Endothelial cell of umbilical vein (primary cell): Measurements from ENCODE around the gene SMIM38. TPM values are rescaled to one million over a fixed set of nuclear protein-coding genes. Genes with fewer than 3 reads are reported as not detected.

Experiments used
- BruUV-seq: library from RNA; stranded (reverse); fragments of 400-500 nt; replicated peaks from 2 replicates; lab custom pipeline; 2021; lab: Mats Ljungman, UMichigan
- CTCF ChIA-PET: fragments of 300-600, 350-600 bp; sonication (Branson Sonifier 250); formaldehyde crosslinking; loops from one replicate; lab custom pipeline; 2021; ENCODE audit warnings: antibody characterized with exemption, inconsistent platforms; lab: Charles Lee
- POLR2A ChIA-PET: fragments of 300-600, 350-600 bp; sonication (Branson Sonifier 250); formaldehyde crosslinking; loops from one replicate; lab custom pipeline; 2021; ENCODE audit warnings: antibody characterized with exemption, inconsistent platforms; lab: Charles Lee
- DNase-seq: peaks from one replicate; pipeline ENCODE4 v3.0.0-alpha.2; 2011; ENCODE audit warnings: low read depth, low spot score
- FAIRE-seq: peaks from 2 replicates; lab custom pipeline; 2011; peaks lifted over from hg19 to GRCh38; lab: Jason Lieb, UNC
- H2AFZ ChIP-seq: 2 replicates; pipeline ENCODE4 v1.6.0; 2012; ENCODE audit warnings: low read depth, low read length, control low read depth, inconsistent platforms
- H3K27ac ChIP-seq: 2 replicates; pipeline ENCODE4 v1.5.1; 2011; ENCODE audit warnings: low read depth, mild to moderate bottlenecking, control low read depth, low read length, moderate library complexity; ENCODE audit not compliant: insufficient read depth
- H3K27me3 ChIP-seq, 2 experiments: 2 replicates each; pipeline versions ENCODE4 v1.6.0 to v1.6.1; 2011; ENCODE audit warnings: low read length in 2 of 2, mixed read lengths in 1 of 2; ENCODE audit not compliant: control insufficient read depth in 2 of 2, insufficient read depth in 2 of 2
- H3K36me3 ChIP-seq, 2 experiments: 2 replicates in 1 of 2; 3 replicates in 1 of 2; pipeline ENCODE4 v1.5.1; 2011; ENCODE audit warnings: low read length in 2 of 2, mild to moderate bottlenecking in 1 of 2, moderate library complexity in 1 of 2; ENCODE audit not compliant: control insufficient read depth in 2 of 2, insufficient read depth in 2 of 2; ENCODE audit errors: extremely low read depth in 1 of 2
- H3K4me1 ChIP-seq: 3 replicates; pipeline ENCODE4 v1.5.1; 2011; ENCODE audit warnings: mild to moderate bottlenecking, low read length; ENCODE audit not compliant: control insufficient read depth, insufficient read depth; ENCODE audit errors: extremely low read depth
- H3K4me2 ChIP-seq: 2 replicates; pipeline ENCODE4 v1.6.1; 2011; ENCODE audit warnings: low read length, control low read depth, mixed read lengths; ENCODE audit not compliant: insufficient read depth
- H3K4me3 ChIP-seq, 3 experiments: fragments of 200-600 bp in 1 of 3; sonication (generic), shearing (Covaris generic) in 1 of 3; replicated peaks in 1 of 3; 2 replicates each; pipeline ENCODE4 v1.5.1; 2011 to 2016; ENCODE audit warnings: control low read depth in 3 of 3, low read length in 3 of 3, mild to moderate bottlenecking in 2 of 3, inconsistent platforms in 1 of 3, low read depth in 1 of 3, moderate library complexity in 1 of 3; ENCODE audit not compliant: insufficient read depth in 1 of 3
- H3K79me2 ChIP-seq: 2 replicates; pipeline ENCODE4 v1.6.0; 2012; ENCODE audit warnings: low read length, inconsistent platforms; ENCODE audit not compliant: control insufficient read depth, insufficient read depth
- H3K9ac ChIP-seq: replicated peaks from 2 replicates; pipeline ENCODE3; 2011; ENCODE audit warnings: low read length, control low read depth; ENCODE audit not compliant: insufficient read depth; ENCODE audit errors: extremely low read depth
- H3K9me1 ChIP-seq: replicated peaks from 3 replicates; pipeline ENCODE4 v1.6.0; 2011; ENCODE audit warnings: mild to moderate bottlenecking, low read length; ENCODE audit not compliant: control insufficient read depth, insufficient read depth; ENCODE audit errors: extremely low read depth
- H3K9me3 ChIP-seq: replicated peaks from 2 replicates; pipeline ENCODE4 v1.5.1; 2012; ENCODE audit warnings: low read length, inconsistent platforms; ENCODE audit not compliant: control insufficient read depth, insufficient read depth
- H4K20me1 ChIP-seq: replicated peaks from 2 replicates; pipeline ENCODE3; 2011; ENCODE audit warnings: mild to moderate bottlenecking, low read length; ENCODE audit not compliant: control insufficient read depth, insufficient read depth; ENCODE audit errors: extremely low read depth
- CTCF ChIP-seq, 2 donors: IDR thresholded peaks; 1 replicate in 1 of 2; 2 replicates in 1 of 2; pipeline ENCODE4 v1.5.1; 2011; ENCODE audit warnings: low read length in 2 of 2, mild to moderate bottlenecking in 2 of 2, moderate library complexity in 2 of 2, control low read depth in 1 of 2, inconsistent platforms in 1 of 2, low read depth in 1 of 2; ENCODE audit not compliant: insufficient read depth in 1 of 2; ENCODE audit errors: extremely low read depth in 1 of 2
- EZH2 ChIP-seq: IDR thresholded peaks from 2 replicates; pipeline ENCODE4 v1.6.1; 2012; ENCODE audit warnings: borderline replicate concordance, low read depth, mild to moderate bottlenecking, moderate library complexity, low read length, inconsistent platforms; ENCODE audit not compliant: severe bottlenecking
- FOS ChIP-seq: IDR thresholded peaks from 2 replicates; pipeline ENCODE4 v1.6.1; 2011; ENCODE audit warnings: mild to moderate bottlenecking, low read length, moderate library complexity, borderline replicate concordance; ENCODE audit not compliant: insufficient read depth
- GATA2 ChIP-seq: IDR thresholded peaks from 2 replicates; pipeline ENCODE4 v1.7.0; 2011; ENCODE audit warnings: low read depth, mild to moderate bottlenecking, moderate library complexity, mixed read lengths, low read length; ENCODE audit not compliant: insufficient read length, insufficient read depth
- JUN ChIP-seq: IDR thresholded peaks from 2 replicates; pipeline ENCODE4 v1.6.1; 2011; ENCODE audit warnings: borderline replicate concordance, low read depth; ENCODE audit not compliant: insufficient read length, insufficient read depth
- MAX ChIP-seq: IDR thresholded peaks from 2 replicates; pipeline ENCODE4 v1.6.1; 2011; ENCODE audit not compliant: insufficient read depth, insufficient read length
- MYC ChIP-seq: IDR thresholded peaks from one replicate; pipeline ENCODE4 v1.6.1; 2011; ENCODE audit warnings: mild to moderate bottlenecking, low read depth, low read length
- POLR2A ChIP-seq: IDR thresholded peaks from 2 replicates; pipeline ENCODE4 v1.6.1; 2012; ENCODE audit warnings: low read depth, mild to moderate bottlenecking, control low read depth, low read length
- POLR2AphosphoS5 ChIP-seq: IDR thresholded peaks from 2 replicates; pipeline ENCODE4 v1.6.1; 2012; ENCODE audit warnings: low read depth, mild to moderate bottlenecking, control low read depth, low read length, moderate library complexity; ENCODE audit not compliant: insufficient read depth
- dilution Hi-C: fragments of 300-500 bp; cut with MboI; formaldehyde crosslinking; loops from one replicate; pipeline ENCODE4 v1.15.0; 2019; ENCODE audit warnings: low sequenced_read_pairs; ENCODE audit not compliant: extremely low pct_ligation_motif_present
- intact Hi-C: fragments of 100-400 bp; cut with micrococcal nuclease; formaldehyde crosslinking; loops from one replicate; pipeline ENCODE4 v1.10.0; 2022
- polyA plus RNA-seq, 4 experiments: library from polyadenylated mRNA; depleted of rRNA in 3 of 4; stranded (reverse) in 3 of 4; unstranded in 1 of 4; fragments of >200 nt; gene quantifications; 2 replicates each; pipeline versions ENCODE4 v1.2.1 to v1.2.3, GENCODE V29; 2011 to 2012; ENCODE audit warnings: missing spikeins in 1 of 4
- total RNA-seq: library from RNA; stranded (reverse); gene quantifications from 2 replicates; pipeline ENCODE4 v1.2.3, GENCODE V29; 2021

Gene SMIM38
- total and polyA plus RNA-seq, 2 donors (not counting 3 experiments of a cell fraction or from before 2014, with no cell fraction given), result 0.03 TPM; not detected in 1

GRCh38 chr11:69173331-69173730 lies 17.6 kb downstream of the SMIM38 start:
- FAIRE-seq, result no peak

GRCh38 chr11:69173925-69174581 lies 18.3 kb downstream of the SMIM38 start:
- H3K27ac ChIP-seq, result no peak overlapping the region
- CTCF ChIA-PET, result no interaction called here
- no peaks in the 10 kb centered on the region for H3K36me3 ChIP-seq
- no TSS peak for BruUV-seq
- DNase-seq (no peak), FAIRE-seq (no peak)
- H3K9me3 ChIP-seq, result no peaks in the 10 kb centered on the region
- POLR2A ChIA-PET, result no interaction called here
- TF ChIP-seq POLR2A (no peak), EZH2 (no peak), FOS (no peak), POLR2AphosphoS5 (no peak), CTCF (IDR thresholded peaks at IDR 0.05; ENCODE audit: extremely low read depth in 1 of 2, insufficient read depth in 1 of 2, low read depth in 1 of 2, low read length in 2 of 2) (no peak), GATA2 (no peak), MYC (no peak), JUN (no peak), MAX (no peak)
- no peaks in the 10 kb centered on the region for H3K79me2 ChIP-seq
- H3K9ac ChIP-seq, result no peak overlapping the region
- H3K4me3 ChIP-seq, result no peak overlapping the region
- H2AFZ ChIP-seq, result no peak overlapping the region
- peaks cover 2 to 4% of the 10 kb centered on the region in 2 experiments for H3K27me3 ChIP-seq
- H3K4me2 ChIP-seq, result no peak overlapping the region
- no peaks in the 10 kb centered on the region for H3K4me1 ChIP-seq
- dilution Hi-C loops (no loop called here), intact Hi-C loops (no loop called here)
- no peaks in the 10 kb centered on the region for H4K20me1 ChIP-seq
- H3K9me1 ChIP-seq, result no peaks in the 10 kb centered on the region

More at GRCh38 chr11:69173331-69173730, 17.6 kb downstream of the SMIM38 start:
- no peak overlapping the region for H3K4me2 ChIP-seq
- no peak overlapping the region for H2AFZ ChIP-seq
- no peak overlapping the region for H3K4me3 ChIP-seq
- no peaks in the 10 kb centered on the region for H4K20me1 ChIP-seq
- no peaks in the 10 kb centered on the region for H3K79me2 ChIP-seq
- no peaks in the 10 kb centered on the region for H3K9me1 ChIP-seq
- no peak overlapping the region for H3K9ac ChIP-seq
- H3K4me1 ChIP-seq, result no peaks in the 10 kb centered on the region
- dilution Hi-C loops, result no loop called here
- CTCF ChIA-PET, result no interaction called here
- no peaks in the 10 kb centered on the region for H3K36me3 ChIP-seq
- peaks cover 2 to 4% of the 10 kb centered on the region in 2 experiments for H3K27me3 ChIP-seq
- no TSS peak for BruUV-seq
- H3K9me3 ChIP-seq, result no peaks in the 10 kb centered on the region
- POLR2A ChIA-PET, result no interaction called here
- DNase-seq, result no peak
- no peak for TF ChIP-seq MAX
- no peak for TF ChIP-seq POLR2AphosphoS5
- TF ChIP-seq FOS, result no peak
- no peak for TF ChIP-seq JUN
- no peak for TF ChIP-seq POLR2A
- no peak overlapping the region for H3K27ac ChIP-seq
- intact Hi-C loops, result no loop called here
